Renal cortex interstitium (tissue), 11 donors: ENCODE results near the gene RERE. TPM values are rescaled to one million over a fixed set of nuclear protein-coding genes. Genes with fewer than 3 reads are reported as not detected.
"Not testable (repeated sequence)": the region's sequence is repeated elsewhere in the genome, so short reads cannot be mapped to it uniquely, and the experiment has no call there.

Source experiments
- DNase-seq, 11 donors: peaks; one replicate each; pipeline ENCODE4 v3.0.0-alpha.2; 2013; ENCODE audit warnings: low read depth in 9 of 11, low spot score in 4 of 11; ENCODE audit errors: extremely low read depth in 1 of 11
- polyA plus RNA-seq, 3 donors: library from polyadenylated mRNA; unstranded; fragments of 120-200 nt; gene quantifications; one replicate each; pipeline ENCODE4 v1.2.1, GENCODE V29; 2013; ENCODE audit not compliant: insufficient read length in 3 of 3

RERE gene
- polyA plus RNA-seq, 3 donors, result 149 to 169 (median 157) TPM

DNA sequence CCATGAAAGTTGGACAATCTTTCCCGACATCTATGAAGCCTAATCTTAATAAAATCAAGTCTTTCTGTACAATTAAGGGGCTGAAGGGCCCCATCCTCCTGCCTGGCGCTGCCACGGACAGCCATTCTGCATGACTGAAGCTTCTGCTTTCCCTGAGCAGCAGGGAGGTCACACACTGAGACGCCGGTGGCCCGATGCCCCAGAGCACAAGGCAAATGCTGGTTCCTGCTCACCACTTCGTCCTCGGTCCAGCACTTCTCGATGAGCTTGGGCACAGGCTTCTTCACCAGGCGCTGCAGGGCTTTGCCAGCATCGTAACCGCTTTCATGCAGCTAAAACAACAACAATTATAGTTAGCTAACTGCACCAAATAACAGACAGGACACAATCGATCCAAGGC lies 351.7 kb downstream of the RERE start:
- no peak for DNase-seq

DNA sequence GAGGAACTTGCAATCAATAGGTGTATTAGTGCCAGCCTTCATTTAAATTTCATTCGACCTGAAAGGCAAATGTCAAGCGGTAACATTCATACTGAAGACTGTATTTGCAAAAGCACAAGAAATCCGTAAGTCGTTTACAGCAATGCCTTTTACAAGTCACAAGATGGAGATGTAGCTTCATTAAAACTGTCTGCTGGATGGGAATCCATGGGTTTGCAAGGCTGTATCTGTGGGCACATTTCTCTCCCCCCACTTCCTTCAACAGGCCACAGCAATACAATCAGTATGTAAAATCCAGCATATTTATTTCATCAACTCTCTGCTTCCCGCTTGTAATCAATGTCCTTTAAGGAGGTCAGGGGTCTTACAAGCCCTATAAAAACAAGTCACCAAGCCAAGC lies 352.4 kb downstream of the RERE start:
- peak in 1 of 11 donors; percentile 56 for DNase-seq

DNA sequence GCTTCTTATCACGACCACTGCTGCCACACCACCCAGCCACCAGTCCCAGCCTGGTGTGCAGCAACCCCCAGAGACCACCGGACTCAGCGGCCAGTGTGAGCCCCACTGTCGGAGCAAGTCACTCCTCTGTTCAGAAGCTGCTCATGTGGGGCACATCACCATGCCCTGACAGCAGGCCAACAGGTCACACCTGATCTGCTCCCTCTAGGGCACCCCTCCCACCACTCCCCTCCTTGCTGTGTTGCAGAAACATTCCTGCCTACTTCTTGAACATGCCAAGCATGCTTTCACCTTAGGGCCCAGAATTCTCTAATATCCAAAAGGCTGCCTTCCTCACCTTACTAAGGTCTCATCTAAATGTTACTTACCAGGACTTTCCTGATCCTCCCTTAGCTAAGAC lies 353.1 kb downstream of the RERE start:
- no peak for DNase-seq

DNA sequence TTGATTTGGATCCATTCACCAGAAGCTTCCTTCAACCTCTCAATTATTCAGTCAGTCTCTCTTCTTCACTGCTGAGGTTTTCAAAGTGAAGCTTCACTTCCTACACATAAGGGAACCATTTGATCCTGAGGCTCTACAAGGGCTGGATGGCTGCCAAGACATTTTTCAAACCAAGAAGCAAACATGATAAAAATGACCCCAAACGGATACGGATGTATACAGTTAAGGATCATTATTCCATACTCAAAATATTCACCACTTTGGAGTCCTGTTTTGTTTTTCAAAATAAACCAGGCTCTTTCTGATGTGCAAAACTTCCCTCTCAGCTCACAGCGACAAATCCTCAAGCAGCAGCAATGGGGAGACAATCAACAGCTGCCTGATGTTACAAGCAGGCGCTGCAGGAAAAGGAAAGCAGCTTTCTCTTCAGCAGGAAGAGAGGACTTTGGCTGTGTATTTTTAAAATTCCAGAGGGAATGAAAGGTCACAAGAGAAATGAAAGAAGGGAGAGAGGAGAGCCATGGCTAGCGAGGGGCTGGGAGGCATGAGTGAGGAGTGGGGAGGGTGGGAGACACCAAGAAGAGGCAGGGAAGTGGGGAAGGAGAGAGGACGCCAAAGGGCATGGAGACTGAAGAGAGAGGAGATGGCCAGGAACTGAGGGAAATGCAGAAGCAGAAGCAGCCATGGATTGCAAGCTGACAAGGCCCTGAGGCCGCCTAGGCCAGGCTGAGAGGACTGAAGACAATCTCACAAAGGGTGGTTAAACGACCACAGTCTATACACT lies 354.1 kb downstream of the RERE start:
- peak in 9 of 11 donors; percentile 54 to 76 (median 68) for DNase-seq

DNA sequence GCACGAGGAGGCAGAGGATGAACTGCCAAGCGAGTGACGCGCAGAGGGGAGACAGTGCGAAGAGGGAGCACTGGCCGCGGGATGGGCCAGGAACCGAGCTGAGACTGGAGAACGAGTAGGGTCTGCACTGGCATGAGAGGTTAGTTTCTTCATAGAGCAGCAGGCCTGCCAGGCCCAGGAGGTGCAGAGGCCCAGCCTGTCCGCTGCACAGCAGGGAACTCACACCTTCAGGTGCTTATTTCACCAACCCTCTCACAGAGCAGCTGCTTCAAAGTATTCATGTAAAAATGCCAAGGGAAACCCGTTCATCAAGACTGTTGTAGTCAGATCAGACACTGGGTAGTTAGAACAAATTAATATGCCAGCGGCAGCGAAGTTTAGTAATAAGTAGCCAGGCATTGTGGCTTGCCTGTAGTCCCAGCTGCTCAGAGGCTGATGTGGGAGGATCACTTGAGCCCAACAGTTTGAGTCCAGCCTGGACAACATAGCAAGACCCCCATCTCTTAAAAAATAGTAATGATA lies 355.0 kb downstream of the RERE start:
- no peak for DNase-seq

DNA sequence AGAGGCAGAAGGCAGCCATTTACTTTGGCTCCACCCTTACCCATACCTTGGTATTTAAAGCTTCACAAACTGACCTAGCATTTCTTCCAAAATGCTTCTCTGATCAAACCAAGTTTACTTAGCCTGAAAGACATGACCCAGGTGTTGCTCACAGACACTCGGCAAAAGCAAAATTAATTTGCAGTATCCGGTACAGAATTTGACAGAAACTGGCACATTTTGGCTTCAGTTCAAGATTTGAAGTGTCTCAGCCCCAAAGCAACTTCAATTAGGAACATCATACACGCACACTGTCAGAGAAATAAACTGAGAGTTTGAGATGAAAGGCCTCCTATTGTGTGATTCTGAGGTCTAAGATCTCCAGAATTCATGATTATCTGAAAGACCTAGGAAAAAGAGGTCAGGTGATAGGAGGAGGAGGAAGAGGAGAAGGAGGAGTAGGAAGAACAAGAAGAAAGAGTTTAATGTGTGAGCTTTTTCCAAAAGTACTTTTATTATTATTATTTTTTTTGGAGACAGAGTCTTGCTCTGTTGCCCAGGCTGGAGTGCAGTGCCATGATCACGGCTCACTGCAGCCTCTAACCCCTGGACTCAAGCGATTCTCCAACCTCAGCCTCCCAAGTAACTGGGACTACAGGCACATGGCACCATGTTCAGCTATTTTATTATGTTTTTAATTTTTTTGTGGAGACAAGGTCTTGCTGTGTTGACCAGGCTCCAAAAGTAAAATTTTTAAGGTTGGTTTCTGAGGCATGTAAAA lies 355.9 kb downstream of the RERE start:
- no peak for DNase-seq

DNA sequence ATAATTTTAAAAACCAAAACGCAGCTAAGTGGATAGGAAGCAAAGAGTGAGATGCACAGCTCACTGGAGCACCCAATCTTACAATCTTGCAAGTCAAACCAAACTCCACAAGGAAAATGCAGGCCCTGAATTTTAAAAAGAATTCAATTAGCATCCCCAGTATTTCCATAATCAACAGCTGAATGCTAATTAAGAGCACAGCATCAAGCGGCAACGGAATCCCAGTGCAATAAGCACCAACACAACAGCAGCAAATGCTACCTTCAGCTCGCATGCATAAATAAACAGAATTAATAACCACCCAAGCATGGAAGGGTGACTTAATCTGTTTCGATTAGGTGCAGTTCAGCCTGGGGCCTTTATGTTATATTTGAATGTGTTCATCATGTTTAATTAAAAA lies 356.7 kb downstream of the RERE start:
- no peak for DNase-seq

DNA sequence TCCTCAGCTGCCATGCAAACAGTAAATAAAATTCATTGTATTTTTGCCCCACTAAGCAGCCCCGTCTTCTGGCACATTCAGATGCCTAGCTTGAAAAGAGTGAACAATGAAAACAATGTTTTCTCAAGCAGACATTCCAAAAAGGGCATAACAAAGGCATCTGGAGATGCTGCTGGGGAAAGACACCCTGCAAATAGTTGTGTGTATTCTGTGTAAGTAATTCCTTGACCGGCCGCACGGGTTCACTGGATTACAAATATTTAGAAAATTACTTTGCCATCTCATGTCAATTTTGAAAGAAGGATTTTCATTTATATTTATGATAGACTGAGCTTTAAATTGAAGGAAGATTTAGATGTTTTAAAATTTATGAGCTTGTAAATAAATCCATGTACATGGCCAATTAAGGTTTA lies 357.3 kb downstream of the RERE start:
- no peak for DNase-seq

DNA sequence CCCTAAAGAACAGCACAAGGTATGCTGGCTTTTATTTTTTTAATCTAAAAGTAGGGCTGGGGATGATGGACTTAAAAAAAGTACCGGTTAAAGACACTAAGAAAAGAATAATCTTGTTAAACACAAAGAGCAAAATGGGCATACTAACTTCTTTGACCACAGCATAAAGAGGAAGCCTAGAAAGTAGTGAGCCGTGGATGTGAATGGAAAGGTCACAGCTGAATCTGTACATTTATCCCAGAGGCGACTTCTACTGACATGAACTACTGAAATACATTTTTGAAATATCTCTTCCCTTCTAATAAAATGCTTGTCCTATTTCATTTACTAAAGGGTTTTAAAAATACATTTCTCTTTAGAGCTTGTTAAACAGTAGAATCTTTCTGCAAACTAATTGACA lies 358.8 kb downstream of the RERE start:
- no peak for DNase-seq

DNA sequence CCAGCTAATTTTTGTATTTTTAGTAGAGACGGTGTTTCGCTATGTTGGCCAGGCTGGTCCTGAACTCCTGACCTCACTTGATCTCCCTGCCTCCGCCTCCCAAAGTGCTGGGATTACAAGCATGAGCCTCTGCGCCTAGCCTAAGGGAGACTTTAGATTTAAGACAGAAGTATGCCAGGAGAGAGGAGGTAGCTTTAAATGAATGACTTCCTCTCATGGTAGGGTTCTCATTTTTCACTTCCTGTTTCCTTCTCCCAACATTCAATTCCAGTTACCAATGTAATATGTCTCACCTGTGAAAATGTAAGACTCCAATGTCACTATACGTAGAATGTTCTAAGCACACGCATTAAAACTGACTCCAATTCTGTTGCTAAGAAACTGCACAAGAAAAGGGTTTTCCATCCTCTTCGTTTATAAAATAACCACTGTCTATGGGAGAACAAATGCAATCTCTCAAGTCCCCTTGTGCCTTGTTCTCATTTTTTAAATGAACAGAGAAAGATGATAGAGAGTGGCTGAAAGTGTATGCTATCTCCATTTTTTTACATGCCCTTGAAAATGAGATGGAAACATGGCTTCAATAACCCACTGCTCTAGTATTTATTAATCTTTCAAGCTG lies 359.6 kb downstream of the RERE start:
- no peak for DNase-seq

DNA sequence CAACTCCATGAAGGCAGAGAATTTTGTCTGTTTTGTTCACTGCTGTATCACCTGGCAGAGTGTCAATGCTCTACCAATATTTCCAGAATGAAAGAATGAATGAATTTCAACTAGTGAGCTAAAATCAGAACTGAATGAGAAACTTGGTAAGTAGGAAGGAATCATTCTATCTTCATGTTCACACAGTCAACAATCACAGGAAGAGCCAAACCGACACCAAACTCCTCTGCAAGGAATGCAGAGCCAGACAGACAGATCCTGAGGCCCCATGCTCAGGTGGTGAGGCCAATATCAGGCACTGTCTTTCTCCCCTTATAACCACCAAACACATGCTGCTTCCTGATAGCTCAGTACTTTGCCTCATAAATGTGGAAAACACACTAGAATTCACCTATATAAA lies 360.4 kb downstream of the RERE start:
- DNase-seq, result no peak

DNA sequence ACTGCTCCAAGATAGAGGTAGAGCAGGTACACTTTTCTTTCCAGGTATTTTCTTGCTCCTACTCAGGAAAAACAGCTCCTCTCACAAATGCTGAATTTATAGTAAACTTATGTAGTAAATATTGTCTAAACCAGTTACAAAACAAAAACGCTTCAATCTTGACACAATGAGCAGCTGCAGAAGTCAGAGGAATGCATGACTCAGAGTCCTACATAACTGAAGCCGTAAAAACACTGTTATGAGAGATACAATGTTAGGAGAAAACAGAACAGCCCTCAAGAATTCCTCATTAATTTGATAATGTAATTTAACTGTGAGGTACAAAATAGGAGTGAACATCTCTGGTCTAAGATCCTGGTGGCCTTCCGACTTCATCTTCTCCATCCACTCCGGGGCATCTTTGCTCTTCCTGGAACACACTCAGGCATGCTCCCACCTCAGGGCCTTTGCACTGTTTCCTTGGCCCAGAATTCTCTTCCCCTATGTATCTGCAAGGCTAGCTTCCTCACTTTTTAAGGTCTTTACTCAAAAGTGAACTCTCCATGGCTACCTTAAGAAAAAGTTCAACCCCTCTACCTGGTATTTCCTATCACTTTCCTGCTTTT lies 361.0 kb downstream of the RERE start:
- DNase-seq, result no peak

DNA sequence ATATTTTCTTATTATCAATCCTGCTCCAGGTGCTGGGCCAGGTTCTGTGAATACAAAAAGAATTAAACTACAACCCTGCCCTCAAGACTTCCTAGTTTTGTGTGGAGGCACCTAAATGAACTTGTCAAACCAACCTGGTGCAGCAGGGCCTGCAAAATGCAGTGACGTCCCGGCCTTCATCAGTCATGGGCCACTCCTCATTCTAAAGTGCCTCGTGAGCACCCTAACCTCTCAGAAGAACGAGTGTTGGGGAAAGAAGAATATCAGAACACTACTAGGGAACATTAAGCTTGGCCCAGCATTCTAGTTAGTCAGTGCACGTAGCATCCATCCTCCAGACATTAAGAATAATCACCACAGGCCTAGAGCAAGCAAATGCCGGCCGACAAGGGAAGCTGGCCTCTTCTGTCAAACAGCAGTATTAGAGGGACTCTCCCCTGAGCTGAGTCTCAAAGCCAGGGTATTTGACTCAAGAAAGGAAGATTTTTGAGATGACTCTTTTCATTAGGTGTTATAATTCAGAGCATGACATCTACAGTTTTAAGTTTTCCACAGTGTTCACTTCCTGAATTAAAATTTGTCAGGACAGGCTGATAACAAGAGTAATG lies 361.6 kb downstream of the RERE start:
- no peak for DNase-seq

DNA sequence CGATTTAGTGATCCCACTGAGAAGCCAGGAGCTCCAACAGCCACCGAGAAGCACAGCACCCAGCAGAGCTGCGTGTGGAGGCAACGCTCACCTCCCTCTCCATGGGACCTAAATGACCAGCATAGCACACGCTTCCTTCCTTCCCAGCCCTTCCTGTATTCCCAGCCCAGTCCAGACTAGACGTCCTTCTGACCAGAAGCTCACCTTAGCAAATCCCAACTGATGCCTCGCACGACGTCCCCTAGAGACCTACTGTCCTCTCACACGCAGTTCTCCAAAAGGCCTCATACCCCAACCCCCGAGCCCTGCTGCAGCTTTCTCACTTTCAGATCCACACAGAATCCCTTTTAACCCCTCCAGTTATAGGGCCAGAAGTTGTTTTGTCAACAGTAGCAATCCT lies 367.1 kb downstream of the RERE start:
- DNase-seq, result no peak

DNA sequence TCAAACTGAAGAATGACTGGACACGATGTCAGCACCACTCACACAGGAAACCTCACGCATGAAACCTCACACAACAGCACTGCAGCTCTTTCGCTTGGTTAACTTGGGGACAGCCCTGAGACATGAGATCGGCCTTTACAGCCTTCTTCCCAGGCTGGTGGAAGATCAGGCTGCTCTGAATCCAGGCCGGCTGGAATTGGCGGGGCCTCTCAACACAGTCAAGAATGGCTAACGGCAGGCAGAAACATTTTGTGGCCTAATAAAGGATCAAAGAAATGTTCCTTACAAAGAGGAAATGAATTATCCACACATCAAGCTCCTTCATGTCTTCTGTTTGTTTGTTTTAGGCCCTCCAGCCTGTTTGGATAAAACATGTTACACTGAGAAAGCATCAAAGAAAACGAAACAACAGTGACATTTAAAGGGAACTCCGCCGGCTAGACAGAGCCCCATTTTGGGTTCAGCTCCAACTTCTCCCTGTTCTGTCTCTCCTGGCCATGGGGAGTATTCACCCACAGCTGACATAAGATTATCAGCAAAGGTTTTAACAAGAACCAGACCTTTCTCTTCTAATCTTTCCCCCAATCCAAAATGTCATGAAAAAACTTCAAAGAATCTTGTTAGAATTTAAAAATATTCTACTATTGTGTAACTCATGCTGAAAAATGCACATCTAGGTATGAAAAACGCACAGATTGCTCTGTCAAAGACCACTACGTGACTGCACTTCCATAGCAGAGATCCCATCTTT lies 368.4 kb downstream of the RERE start:
- DNase-seq, result peak in 1 of 11 donors; percentile 51

DNA sequence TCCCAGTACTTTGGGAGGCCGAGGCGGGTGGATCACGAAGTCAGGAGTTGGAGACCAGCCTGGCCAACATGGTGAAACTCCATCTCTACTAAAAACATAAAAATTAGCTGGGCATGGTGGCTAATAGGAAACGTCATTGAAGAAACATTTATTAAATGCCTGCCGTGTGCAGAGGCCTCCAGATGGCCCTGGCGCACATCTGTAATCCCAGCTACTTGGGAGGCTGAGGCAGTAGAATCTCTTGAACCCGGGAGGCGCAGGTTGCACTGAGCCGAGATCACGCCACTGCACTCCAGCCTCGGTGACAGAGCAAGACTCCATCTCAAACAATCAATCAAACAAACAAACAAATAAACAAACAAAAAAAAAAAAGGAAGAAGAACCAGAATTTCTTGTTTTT lies 368.9 kb downstream of the RERE start:
- DNase-seq, result not testable (repeated sequence)

DNA sequence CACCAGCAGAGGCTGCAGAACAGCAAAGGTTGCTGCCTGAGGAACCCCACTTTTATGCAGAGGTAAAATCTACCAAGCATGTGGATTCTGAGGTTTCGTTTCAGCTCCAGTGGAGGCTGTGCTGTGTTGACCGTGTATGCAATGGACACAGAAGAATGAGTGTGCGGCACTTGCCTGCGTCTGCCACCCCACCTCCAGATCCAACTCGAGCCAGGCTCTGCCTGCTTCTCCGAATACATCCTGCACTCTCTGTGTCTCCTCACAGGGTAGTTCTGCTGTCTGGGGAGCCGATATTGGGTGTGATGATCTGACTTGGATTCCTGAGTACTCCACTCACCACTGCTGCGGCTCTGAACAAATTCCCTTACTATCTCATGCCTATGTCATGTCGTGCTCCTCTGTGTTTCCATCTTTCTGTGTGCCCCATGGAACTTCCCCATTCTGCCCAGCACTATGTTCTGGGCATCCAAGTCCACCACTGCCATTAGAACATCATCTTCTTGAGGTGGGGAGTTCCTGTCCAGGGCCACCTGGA lies 369.8 kb downstream of the RERE start:
- no peak for DNase-seq

DNA sequence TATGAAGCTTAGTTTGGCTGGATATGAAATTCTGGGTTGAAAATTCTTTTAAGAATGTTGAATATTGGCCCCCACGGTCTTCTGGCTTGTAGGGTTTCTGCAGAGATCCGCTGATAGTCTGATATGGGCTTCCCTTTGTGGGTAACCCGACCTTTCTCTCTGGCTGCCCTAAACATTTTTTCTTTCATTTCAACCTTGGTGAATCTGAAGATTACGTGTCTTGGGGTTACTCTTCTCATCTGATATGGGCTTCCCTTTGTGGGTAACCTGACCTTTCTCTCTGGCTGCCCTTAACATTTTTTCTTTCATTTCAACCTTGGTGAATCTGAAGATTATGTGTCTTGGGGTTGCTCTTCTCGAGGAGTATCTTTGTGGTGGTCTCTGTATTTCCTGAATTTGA lies 371.3 kb downstream of the RERE start:
- DNase-seq, result not testable (repeated sequence)
